Type B pancreatic cell (in vitro differentiated cells): Measurements from ENCODE around the gene MPZ. TPM values are rescaled to one million over a fixed set of nuclear protein-coding genes. Genes with fewer than 3 reads are reported as not detected.

Experiments
- DNase-seq: peaks from one replicate; pipeline ENCODE4 v3.0.0; 2021; ENCODE audit warnings: mixed read lengths; ENCODE audit not compliant: unreplicated experiment; ENCODE audit errors: extremely low spot score
- H3K27ac Mint-ChIP-seq: 2 replicates; pipeline ENCODE4 v1.8.0; 2021; ENCODE audit warnings: mild to moderate bottlenecking, mixed read lengths
- H3K27me3 Mint-ChIP-seq: 2 replicates; pipeline ENCODE4 v1.8.0; 2021; ENCODE audit warnings: mixed read lengths
- H3K36me3 Mint-ChIP-seq: 2 replicates; pipeline ENCODE4 v1.8.0; 2021; ENCODE audit warnings: mixed read lengths
- H3K4me1 Mint-ChIP-seq: one replicate; pipeline ENCODE4 v1.8.0; 2021; ENCODE audit warnings: mixed read lengths; ENCODE audit not compliant: unreplicated experiment
- H3K4me3 Mint-ChIP-seq: 2 replicates; pipeline ENCODE4 v1.8.0; 2021; ENCODE audit warnings: mild to moderate bottlenecking, mixed read lengths
- H3K9me3 Mint-ChIP-seq: 2 replicates; pipeline ENCODE4 v1.8.0; 2021; ENCODE audit warnings: mixed read lengths
- CTCF ChIP-seq: fragments of 200-600 bp; sonication (generic); conservative IDR thresholded peaks from 2 replicates; pipeline ENCODE4 v1.5.0; 2021; ENCODE audit warnings: antibody characterized with exemption, mild to moderate bottlenecking
- total RNA-seq: library from RNA; stranded (reverse); gene quantifications from 2 replicates; pipeline ENCODE4 v1.2.1, GENCODE V29; 2021; ENCODE audit warnings: low replicate concordance

The MPZ gene
- total RNA-seq, 1 donor from 2014 or later, result 3.6 TPM

GRCh38 chr1:161265305-161265704 is 44.5 kb downstream of the MPZ start:
- TF ChIP-seq CTCF, result no peak
- no peaks in the 10 kb centered on the region for H3K36me3 Mint-ChIP-seq
- H3K4me1 Mint-ChIP-seq, result peaks cover 20% of the 10 kb centered on the region
- peaks cover 24% of the 10 kb centered on the region for H3K27me3 Mint-ChIP-seq
- no peak overlapping the region for H3K4me3 Mint-ChIP-seq
- no peaks in the 10 kb centered on the region for H3K9me3 Mint-ChIP-seq
- no peak for DNase-seq
- H3K27ac Mint-ChIP-seq, result no peak overlapping the region

DNA sequence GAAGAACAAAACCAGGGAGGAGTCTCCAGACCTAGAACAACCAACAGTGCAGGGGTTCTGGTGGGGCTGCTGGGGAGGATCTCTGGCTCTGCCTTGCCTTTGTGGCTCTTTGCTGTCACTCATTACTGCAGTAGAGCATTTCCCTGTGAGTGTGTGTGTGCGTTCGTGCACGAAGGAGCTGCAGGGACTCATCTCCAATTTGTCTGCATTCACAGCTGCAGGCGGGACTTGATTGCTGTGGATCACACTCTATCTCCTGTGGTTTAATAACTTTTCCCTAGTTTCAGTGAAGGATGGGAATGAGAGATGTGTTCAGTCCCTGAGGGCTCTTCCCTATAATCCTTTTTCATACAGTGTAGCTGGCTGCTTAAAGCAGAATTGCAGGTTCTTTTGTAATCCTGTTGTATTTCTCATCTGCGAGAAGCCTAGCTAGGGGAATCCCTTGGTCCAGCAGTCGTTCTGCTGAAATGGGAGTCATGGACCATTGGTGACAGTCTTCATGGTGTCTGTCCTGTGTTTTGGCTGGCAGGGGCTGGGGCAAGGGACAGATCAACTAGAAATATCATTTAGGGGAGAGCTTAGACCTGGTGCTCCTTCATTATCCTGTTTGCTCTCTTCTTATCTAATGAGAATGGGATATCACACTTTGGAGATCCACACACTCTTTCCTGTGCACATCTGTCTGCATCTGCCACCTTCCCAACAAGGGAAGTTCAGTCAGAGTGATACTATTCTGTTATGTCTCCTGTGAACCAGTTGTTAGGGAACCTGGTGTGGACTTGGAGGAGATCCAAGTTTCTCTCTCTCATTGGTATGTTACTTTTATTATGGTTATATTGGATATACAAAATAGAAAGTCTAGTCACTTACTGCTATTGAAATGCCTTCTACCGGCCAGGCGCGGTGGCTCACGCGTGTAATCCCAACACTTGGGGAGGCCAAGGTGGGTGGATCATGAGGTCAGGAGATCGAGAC is 48.2 kb downstream of the MPZ start:
- no peak for TF ChIP-seq CTCF
- peaks cover 22% of the 10 kb centered on the region for H3K4me1 Mint-ChIP-seq
- peak overlapping the region; percentile 44 for H3K4me3 Mint-ChIP-seq
- H3K9me3 Mint-ChIP-seq, result peaks cover 8% of the 10 kb centered on the region
- DNase-seq, result no peak
- peaks cover 49% of the 10 kb centered on the region for H3K27me3 Mint-ChIP-seq
- no peak overlapping the region for H3K27ac Mint-ChIP-seq
- H3K36me3 Mint-ChIP-seq, result peaks cover 5% of the 10 kb centered on the region

- peaks cover 18% of the 10 kb centered on the region for H3K4me1 Mint-ChIP-seq
- peaks cover 51% of the 10 kb centered on the region for H3K27me3 Mint-ChIP-seq
- peaks cover 8% of the 10 kb centered on the region for H3K36me3 Mint-ChIP-seq
- DNase-seq, result no peak
- H3K9me3 Mint-ChIP-seq, result peaks cover 12% of the 10 kb centered on the region
- H3K27ac Mint-ChIP-seq, result no peak overlapping the region
- no peak for TF ChIP-seq CTCF
- H3K4me3 Mint-ChIP-seq, result peak overlapping the region; percentile 51
These were observed 49.1 kb downstream of the MPZ start for GRCh38 chr1:161260376-161261260.

GRCh38 chr1:161259765-161260164 is 50.0 kb downstream of the MPZ start:
- DNase-seq, result no peak
- Mint-ChIP-seq H3K4me3 (peak overlapping the region; percentile 82), H3K4me1 (peaks cover 18% of the 10 kb centered on the region), H3K36me3 (peaks cover 8% of the 10 kb centered on the region), H3K27ac (peak overlapping the region; percentile 55), H3K9me3 (peaks cover 12% of the 10 kb centered on the region), H3K27me3 (peaks cover 53% of the 10 kb centered on the region)
- TF ChIP-seq CTCF, result no peak

DNA sequence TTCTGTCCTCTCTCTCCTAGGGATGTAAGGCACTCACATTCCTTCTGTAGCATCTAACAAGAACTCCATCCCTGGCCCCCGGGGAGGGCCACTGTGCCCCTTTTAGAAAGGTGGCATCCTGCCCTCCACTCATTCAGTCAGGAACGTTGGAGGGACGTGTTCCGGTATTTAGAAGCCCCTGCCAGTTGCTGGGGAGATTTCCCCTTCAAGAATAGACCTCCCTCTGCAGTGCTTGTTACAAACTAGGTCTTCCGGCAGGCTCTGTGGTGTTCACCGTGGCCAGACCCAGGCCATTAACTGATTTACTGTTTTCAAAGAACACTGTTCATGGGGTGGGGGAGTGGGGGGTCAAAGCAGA is 50.4 kb downstream of the MPZ start:
- TF ChIP-seq CTCF, result no peak
- Mint-ChIP-seq H3K4me1 (peaks cover 18% of the 10 kb centered on the region), H3K27me3 (peaks cover 53% of the 10 kb centered on the region), H3K36me3 (peaks cover 8% of the 10 kb centered on the region), H3K9me3 (peaks cover 12% of the 10 kb centered on the region), H3K4me3 (peak overlapping the region; percentile 82), H3K27ac (peak overlapping the region; percentile 55)
- no peak for DNase-seq
